Upper lobe of left lung (tissue), 6 donors: ENCODE measurements around the gene S100A4. TPM values are rescaled to one million over a fixed set of nuclear protein-coding genes. Genes with fewer than 3 reads are reported as not detected.
"Not testable (repeated sequence)": the region's sequence is repeated elsewhere in the genome, so short reads cannot be mapped to it uniquely, and the experiment has no call there.

Experiments
- ATAC-seq, 2 donors: fragments of 200-7000 bp; cut with Tn5 transposase; one replicate each; pipeline ENCODE4 v1.9.1; 2022; ENCODE audit warnings: mild to moderate bottlenecking in 2 of 2, moderate library complexity in 2 of 2; ENCODE audit not compliant: low FRiP score in 2 of 2
- DNase-seq, 2 donors: peaks; one replicate each; pipeline ENCODE4 v3.0.0-alpha.2; 2019 to 2020
- H3K27ac ChIP-seq, 4 donors: fragments of 200-600 bp; sonication (generic); one replicate each; pipeline ENCODE4 v1.5.1; 2016 to 2019
- H3K27me3 ChIP-seq, 4 donors: fragments of 200-600 bp; sonication (generic); one replicate each; pipeline ENCODE4 v1.5.1; 2017 to 2019
- H3K36me3 ChIP-seq, 4 donors: fragments of 200-600 bp; sonication (generic); one replicate each; pipeline ENCODE4 v1.5.1; 2016 to 2019
- H3K4me1 ChIP-seq, 4 donors: fragments of 200-600 bp; sonication (generic); one replicate each; pipeline ENCODE4 v1.5.1; 2018 to 2019
- H3K4me3 ChIP-seq, 4 donors: fragments of 200-600 bp; sonication (generic); one replicate each; pipeline ENCODE4 v1.5.1; 2017 to 2019; ENCODE audit warnings: mild to moderate bottlenecking in 2 of 4, moderate library complexity in 1 of 4
- H3K9me3 ChIP-seq, 4 donors: fragments of 200-600 bp; sonication (generic); one replicate each; pipeline ENCODE4 v1.5.1; 2018 to 2019
- EP300 ChIP-seq, 4 donors: sonication (generic); formaldehyde crosslinking; IDR thresholded peaks; one replicate each; pipeline ENCODE4 v1.5.1; 2017; ENCODE audit warnings: antibody characterized with exemption in 4 of 4, control low read depth in 2 of 4
- POLR2A ChIP-seq, 4 donors: fragments of 450-650 bp; IDR thresholded peaks; one replicate each; pipeline ENCODE4 v1.5.1; 2016 to 2017; ENCODE audit warnings: antibody characterized with exemption in 4 of 4, mild to moderate bottlenecking in 2 of 4
- POLR2AphosphoS5 ChIP-seq, 2 donors: sonication (generic); formaldehyde crosslinking; IDR thresholded peaks; one replicate each; pipeline ENCODE4 v1.5.1; 2017; ENCODE audit warnings: antibody characterized with exemption in 2 of 2
- WGBS, 2 donors: methylation state at CpG; one replicate each; pipeline ENCODE4 v1.1.5; 2017 to 2018; 5-methylcytosine and 5-hydroxymethylcytosine counted together
- total RNA-seq, 6 donors: library from RNA; depleted of rRNA in 4 of 6; stranded (reverse); fragments of >200 nt in 4 of 6; gene quantifications; one replicate each; pipeline versions ENCODE4 v1.1.0 to v1.2.1, GENCODE V29; 2016 to 2021
- TF ChIP-seq, protein P1 (sequence below), 6 experiments: fragments of 450-650 bp in 4 of 6; fragments of 200-600 bp in 2 of 6; sonication (generic) in 2 of 6; IDR thresholded peaks; one replicate each; pipeline ENCODE4 v1.5.1; 2016 to 2019; ENCODE audit warnings: antibody characterized with exemption in 6 of 6
- donor health status: DM: no; HTN: no; CAD: no; lungs with moderate emphysema.
- donor health status: DM: no; HTN: yes; CAD: no; lungs with severe emphysema.

The S100A4 gene
- total RNA-seq, 6 donors from 2014 or later = 234 to 983 (median 633) TPM

GRCh38 chr1:153578490-153578889, 32.9 kb upstream of the S100A4 start:
- H3K9me3 ChIP-seq = no peaks in the 10 kb centered on the region
- no peak overlapping the region for H3K27ac ChIP-seq
- DNase-seq (no peak), ATAC-seq (peak in 1 of 2 donors; percentile 49)
- no peak for TF ChIP-seq POLR2AphosphoS5 (IDR thresholded peaks at IDR 0.05)
- TF ChIP-seq, protein P1, sequence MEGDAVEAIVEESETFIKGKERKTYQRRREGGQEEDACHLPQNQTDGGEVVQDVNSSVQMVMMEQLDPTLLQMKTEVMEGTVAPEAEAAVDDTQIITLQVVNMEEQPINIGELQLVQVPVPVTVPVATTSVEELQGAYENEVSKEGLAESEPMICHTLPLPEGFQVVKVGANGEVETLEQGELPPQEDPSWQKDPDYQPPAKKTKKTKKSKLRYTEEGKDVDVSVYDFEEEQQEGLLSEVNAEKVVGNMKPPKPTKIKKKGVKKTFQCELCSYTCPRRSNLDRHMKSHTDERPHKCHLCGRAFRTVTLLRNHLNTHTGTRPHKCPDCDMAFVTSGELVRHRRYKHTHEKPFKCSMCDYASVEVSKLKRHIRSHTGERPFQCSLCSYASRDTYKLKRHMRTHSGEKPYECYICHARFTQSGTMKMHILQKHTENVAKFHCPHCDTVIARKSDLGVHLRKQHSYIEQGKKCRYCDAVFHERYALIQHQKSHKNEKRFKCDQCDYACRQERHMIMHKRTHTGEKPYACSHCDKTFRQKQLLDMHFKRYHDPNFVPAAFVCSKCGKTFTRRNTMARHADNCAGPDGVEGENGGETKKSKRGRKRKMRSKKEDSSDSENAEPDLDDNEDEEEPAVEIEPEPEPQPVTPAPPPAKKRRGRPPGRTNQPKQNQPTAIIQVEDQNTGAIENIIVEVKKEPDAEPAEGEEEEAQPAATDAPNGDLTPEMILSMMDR (IDR thresholded peaks at IDR 0.05) = no peak
- TF ChIP-seq POLR2A (IDR thresholded peaks at IDR 0.05) = no peak
- no peak for TF ChIP-seq EP300 (IDR thresholded peaks at IDR 0.05)
- H3K36me3 ChIP-seq = no peaks in the 10 kb centered on the region
- peaks cover 0 to 3% (median under 1%) of the 10 kb centered on the region in 4 donors for H3K4me1 ChIP-seq
- H3K27me3 ChIP-seq = no peaks in the 10 kb centered on the region
- no peak overlapping the region for H3K4me3 ChIP-seq

- H3K36me3 ChIP-seq = no peaks in the 10 kb centered on the region
- H3K9me3 ChIP-seq = no peaks in the 10 kb centered on the region
- H3K27ac ChIP-seq = no peak overlapping the region
- 53 to 58% methylated on average over 9 of the region's 9 CpGs for WGBS, 2 donors
- H3K4me1 ChIP-seq = peaks cover 6 to 11% (median 8%) of the 10 kb centered on the region in 4 donors
- H3K27me3 ChIP-seq = no peaks in the 10 kb centered on the region
- TF ChIP-seq EP300 (IDR thresholded peaks at IDR 0.05) = no peak
- no peak for TF ChIP-seq POLR2A (IDR thresholded peaks at IDR 0.05)
- no peak for TF ChIP-seq POLR2AphosphoS5 (IDR thresholded peaks at IDR 0.05)
- TF ChIP-seq, protein P1 (IDR thresholded peaks at IDR 0.05) = no peak
- DNase-seq (no peak), ATAC-seq (peak in 1 of 2 donors; percentile 59)
- H3K4me3 ChIP-seq = no peak overlapping the region
Observed at GRCh38 chr1:153577624-153578051, 32.0 kb upstream of the S100A4 start.

DNA sequence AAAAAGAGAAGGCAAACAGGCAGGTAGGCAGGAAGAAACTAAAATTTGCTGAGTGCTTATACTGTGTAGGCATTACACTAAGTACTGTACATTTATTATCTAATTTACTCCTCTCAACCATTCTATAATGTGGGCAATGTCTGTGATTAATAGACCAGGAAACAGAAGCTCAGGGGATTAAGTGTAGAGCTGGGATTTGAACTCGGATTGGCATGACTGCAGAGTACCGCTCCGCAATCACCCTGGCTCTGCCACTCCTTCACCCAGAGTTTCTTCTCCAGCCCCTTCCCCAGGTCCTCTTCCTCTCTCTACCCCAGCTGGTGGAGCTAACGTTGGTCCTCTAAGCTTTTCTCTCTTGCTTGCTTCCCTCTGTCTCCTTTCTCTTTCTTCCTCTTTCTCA, 31.5 kb upstream of the S100A4 start:
- Histone ChIP-seq H3K4me3 (no peak overlapping the region), H3K4me1 (peaks cover 7 to 16% (median 12%) of the 10 kb centered on the region in 4 donors), H3K27me3 (no peaks in the 10 kb centered on the region), H3K9me3 (no peaks in the 10 kb centered on the region), H3K36me3 (no peaks in the 10 kb centered on the region), H3K27ac (no peak overlapping the region)
- ATAC-seq (peak in 1 of 2 donors; percentile 5), DNase-seq (no peak)
- TF ChIP-seq, protein P1 (IDR thresholded peaks at IDR 0.05) = no peak
- no peak for TF ChIP-seq POLR2A (IDR thresholded peaks at IDR 0.05)
- no peak for TF ChIP-seq EP300 (IDR thresholded peaks at IDR 0.05)
- no peak for TF ChIP-seq POLR2AphosphoS5 (IDR thresholded peaks at IDR 0.05)
- WGBS, 2 donors = 54 to 57% methylated on average over 4 of the region's 4 CpGs

DNA sequence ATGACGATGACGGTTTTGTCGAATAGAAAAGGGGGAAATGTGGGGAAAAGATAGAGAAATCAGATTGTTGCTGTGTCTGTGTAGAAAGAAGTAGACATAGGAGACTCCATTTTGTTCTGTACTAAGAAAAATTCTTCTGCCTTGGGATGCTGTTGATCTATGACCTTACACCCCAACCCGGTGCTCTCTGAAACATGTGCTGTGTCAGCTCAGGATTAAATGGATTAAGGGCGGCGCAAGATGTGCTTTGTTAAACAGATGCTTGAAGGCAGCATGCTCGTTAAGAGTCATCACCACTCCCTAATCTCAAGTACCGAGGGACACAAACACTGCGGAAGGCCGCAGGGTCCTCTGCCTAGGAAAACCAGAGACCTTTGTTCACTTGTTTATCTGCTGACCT, 29.9 kb upstream of the S100A4 start:
- not testable (repeated sequence) for DNase-seq, H3K9me3 ChIP-seq, H3K27me3 ChIP-seq, H3K4me3 ChIP-seq, H3K36me3 ChIP-seq, H3K27ac ChIP-seq, ATAC-seq
- 76 to 90% methylated on average over 10 of the region's 10 CpGs for WGBS, 2 donors
- peaks cover 7 to 23% (median 14%) of the 10 kb centered on the region in 4 donors for H3K4me1 ChIP-seq

GRCh38 chr1:153575081-153575491, 29.5 kb upstream of the S100A4 start:
- 96 to 100% methylated on average over 2 to 24 of the region's 35 CpGs for WGBS, 2 donors
- not testable (repeated sequence) for ATAC-seq, H3K27ac ChIP-seq, H3K9me3 ChIP-seq, H3K4me3 ChIP-seq, H3K36me3 ChIP-seq, H3K27me3 ChIP-seq
- DNase-seq = peak in 1 of 2 donors; percentile 73
- H3K4me1 ChIP-seq = peaks cover 7 to 23% (median 14%) of the 10 kb centered on the region in 4 donors

DNA sequence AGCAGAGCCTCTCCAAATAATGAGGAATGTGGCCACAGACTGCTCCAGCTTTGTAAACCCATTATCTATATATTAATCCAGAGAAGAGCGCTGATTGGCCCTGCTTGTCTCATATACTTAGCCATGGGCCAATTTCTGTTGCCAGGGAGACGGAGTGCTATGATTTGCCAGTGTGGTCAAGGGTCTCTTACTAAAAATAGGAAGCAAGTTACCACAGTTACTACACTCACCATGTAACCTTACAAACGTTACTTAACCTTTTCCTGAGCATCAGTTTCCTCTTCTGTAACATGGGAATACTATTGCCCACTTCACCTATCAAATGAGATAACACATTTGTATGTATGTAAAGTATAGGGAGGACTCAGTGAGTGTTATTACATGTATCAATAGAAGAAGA, 27.7 kb upstream of the S100A4 start:
- peak in 1 of 2 donors; percentile 37 for DNase-seq
- ATAC-seq = no peak
- peaks cover 14 to 31% (median 20%) of the 10 kb centered on the region in 4 donors for H3K4me1 ChIP-seq
- TF ChIP-seq EP300 (IDR thresholded peaks at IDR 0.05) = no peak
- TF ChIP-seq POLR2AphosphoS5 (IDR thresholded peaks at IDR 0.05) = no peak
- TF ChIP-seq POLR2A (IDR thresholded peaks at IDR 0.05) = no peak
- TF ChIP-seq, protein P1 (IDR thresholded peaks at IDR 0.05) = no peak
- 60 to 64% methylated on average over 3 of the region's 3 CpGs for WGBS, 2 donors
- H3K9me3 ChIP-seq = no peaks in the 10 kb centered on the region
- no peaks in the 10 kb centered on the region for H3K36me3 ChIP-seq
- no peaks in the 10 kb centered on the region for H3K27me3 ChIP-seq
- peak overlapping the region; percentile 56 to 73 (median 66) for H3K27ac ChIP-seq
- H3K4me3 ChIP-seq = no peak overlapping the region
